HCT116 (cell line): Measurements from ENCODE around the gene TCF19. TPM values are rescaled to one million over a fixed set of nuclear protein-coding genes. Genes with fewer than 3 reads are reported as not detected.

Experiments
- ATAC-seq: fragments of 200-7000 bp; cut with Tn5 transposase; 2 replicates; pipeline ENCODE4 v1.9.1; 2020; ENCODE audit warnings: mild to moderate bottlenecking, moderate library complexity
- BruUV-seq: library from RNA; stranded (reverse); fragments of 400-500 nt; replicated peaks from 2 replicates; lab custom pipeline; 2021; lab: Mats Ljungman, UMichigan
- CTCF ChIA-PET: fragments of 300-600 bp; sonication (Branson Sonifier 250); formaldehyde crosslinking; loops from one replicate; lab custom pipeline; 2021; ENCODE audit warnings: antibody characterized with exemption; lab: Charles Lee
- POLR2A ChIA-PET: fragments of 300-600, 350-600 bp; sonication (Branson Sonifier 250); formaldehyde crosslinking; loops from one replicate; lab custom pipeline; 2021; ENCODE audit warnings: antibody characterized with exemption; lab: Charles Lee
- RAD21 ChIA-PET, 2 experiments: fragments of 300-600 bp; sonication (Branson Sonifier 250); formaldehyde crosslinking; loops; one replicate each; lab custom pipeline; 2023; ENCODE audit warnings: low total read pairs in 2 of 2; ENCODE audit not compliant: uncharacterized antibody in 2 of 2, unreplicated experiment in 2 of 2, low non-redundant PET in 1 of 2; lab: Charles Lee
- DNase-seq: peaks from one replicate; pipeline ENCODE4 v3.0.0-alpha.2; 2010; ENCODE audit warnings: low read depth, low spot score
- H2AFZ ChIP-seq: fragments of 200-600 bp; shearing (Covaris generic), sonication (generic); 2 replicates; pipeline ENCODE4 v1.6.1; 2017; ENCODE audit warnings: low read depth, mixed run types, mixed read lengths, antibody characterized with exemption, low read length; ENCODE audit not compliant: poor library complexity, severe bottlenecking
- H3K27ac ChIP-seq: 2 replicates; pipeline ENCODE4 v1.5.1; 2012; ENCODE audit warnings: low read depth, low read length
- H3K27me3 ChIP-seq: fragments of 200-600 bp; sonication (generic); 2 replicates; pipeline ENCODE4 v1.6.1; 2016; ENCODE audit warnings: mixed run types, low read length, mixed read lengths; ENCODE audit not compliant: insufficient read depth
- H3K36me3 ChIP-seq, 2 experiments: fragments of 200-500 bp in 1 of 2; fragments of 200-600 bp in 1 of 2; sonication (Bioruptor generic) in 1 of 2; sonication (generic) in 1 of 2; 2 replicates each; pipeline versions ENCODE4 v1.5.1 to v1.6.1; 2014 to 2016; ENCODE audit warnings: low read length in 2 of 2, inconsistent platforms in 1 of 2, mixed read lengths in 1 of 2, mixed run types in 1 of 2; ENCODE audit not compliant: insufficient read depth in 2 of 2, control insufficient read depth in 1 of 2
- H3K4me1 ChIP-seq, 2 experiments: fragments of 200-600 bp in 1 of 2; sonication (generic) in 1 of 2; 2 replicates each; pipeline versions ENCODE4 v1.5.1 to v1.6.1; 2012 to 2017; ENCODE audit warnings: low read length in 2 of 2, inconsistent platforms in 1 of 2, mild to moderate bottlenecking in 1 of 2, mixed read lengths in 1 of 2, mixed run types in 1 of 2, moderate library complexity in 1 of 2; ENCODE audit not compliant: insufficient read depth in 2 of 2, control insufficient read depth in 1 of 2
- H3K4me2 ChIP-seq: fragments of 200-600 bp; sonication (generic); 2 replicates; pipeline ENCODE4 v1.6.1; 2017; ENCODE audit warnings: mixed run types, low read length, mixed read lengths
- H3K4me3 ChIP-seq, 2 experiments: fragments of 200-600 bp in 1 of 2; sonication (generic) in 1 of 2; replicated peaks in 1 of 2; 2 replicates each; pipeline ENCODE4 v1.5.1; 2011 to 2016; ENCODE audit warnings: low read length in 2 of 2, control low read depth in 1 of 2, low read depth in 1 of 2, mild to moderate bottlenecking in 1 of 2, mixed read lengths in 1 of 2, mixed run types in 1 of 2
- H3K79me2 ChIP-seq: fragments of 200-600 bp; sonication (generic); 2 replicates; pipeline ENCODE4 v1.6.1; 2017; ENCODE audit warnings: mild to moderate bottlenecking, mixed run types, low read length, moderate library complexity, mixed read lengths; ENCODE audit not compliant: insufficient read depth
- H3K9ac ChIP-seq: fragments of 200-600 bp; sonication (generic); 2 replicates; pipeline ENCODE4 v1.6.1; 2016; ENCODE audit warnings: low read length, mixed read lengths
- H3K9me2 ChIP-seq: fragments of 200-600 bp; sonication (generic), shearing (Covaris generic); 2 replicates; pipeline ENCODE4 v1.6.1; 2017; ENCODE audit warnings: mixed run types, mild to moderate bottlenecking, moderate library complexity; ENCODE audit not compliant: insufficient read depth
- H3K9me3 ChIP-seq, 2 experiments: fragments of 200-500 bp in 1 of 2; fragments of 200-600 bp in 1 of 2; sonication (Bioruptor generic) in 1 of 2; sonication (generic) in 1 of 2; 2 replicates each; pipeline ENCODE4 v1.6.1; 2014 to 2017; ENCODE audit warnings: low read length in 2 of 2, mixed read lengths in 2 of 2, inconsistent platforms in 1 of 2, low read depth in 1 of 2, mild to moderate bottlenecking in 1 of 2, mixed run types in 1 of 2, moderate library complexity in 1 of 2; ENCODE audit not compliant: control insufficient read depth in 1 of 2, insufficient read depth in 1 of 2
- H4K20me1 ChIP-seq: fragments of 200-600 bp; sonication (generic), shearing (Covaris generic); 2 replicates; pipeline ENCODE4 v1.6.1; 2017; ENCODE audit warnings: mixed run types, mild to moderate bottlenecking, moderate library complexity; ENCODE audit not compliant: insufficient read depth
- ATF3 ChIP-seq: IDR thresholded peaks from 2 replicates; pipeline ENCODE4 v1.6.1; 2012
- CEBPB ChIP-seq: IDR thresholded peaks from 2 replicates; pipeline ENCODE4 v1.6.1; 2012; ENCODE audit warnings: low read depth
- CTCF ChIP-seq, 3 experiments: fragments of 200-600 bp in 1 of 3; sonication (generic) in 1 of 3; IDR thresholded peaks in 2 of 3; conservative IDR thresholded peaks in 1 of 3; 2 replicates each; pipeline ENCODE4 v1.5.1; 2012 to 2017; ENCODE audit warnings: low read depth in 2 of 3, low read length in 2 of 3, antibody characterized with exemption in 1 of 3, borderline replicate concordance in 1 of 3, control low read depth in 1 of 3, mild to moderate bottlenecking in 1 of 3, mixed read lengths in 1 of 3, mixed run types in 1 of 3, moderate library complexity in 1 of 3; ENCODE audit not compliant: insufficient read depth in 1 of 3
- EGR1 ChIP-seq: IDR thresholded peaks from 2 replicates; pipeline ENCODE4 v1.6.1; 2012; ENCODE audit warnings: low read depth
- EZH2 ChIP-seq: fragments of 200-600 bp; sonication (generic); IDR thresholded peaks from 2 replicates; pipeline ENCODE4 v1.6.1; 2017; ENCODE audit warnings: antibody characterized with exemption, mixed run types
- FOSL1 ChIP-seq: IDR thresholded peaks from 2 replicates; pipeline ENCODE4 v1.6.1; 2012; ENCODE audit warnings: low read depth
- JUND ChIP-seq: IDR thresholded peaks from 2 replicates; pipeline ENCODE4 v1.6.1; 2012
- MAX ChIP-seq: IDR thresholded peaks from 2 replicates; pipeline ENCODE4 v1.6.1; 2012
- POLR2A ChIP-seq: IDR thresholded peaks from 2 replicates; pipeline ENCODE4 v1.7.0; 2011; ENCODE audit warnings: borderline replicate concordance; ENCODE audit not compliant: insufficient read depth, insufficient read length; ENCODE audit errors: extremely low read depth
- POLR2AphosphoS5 ChIP-seq: IDR thresholded peaks from 2 replicates; pipeline ENCODE4 v1.6.1; 2011; ENCODE audit warnings: mild to moderate bottlenecking, low read depth, low read length, moderate library complexity
- RAD21 ChIP-seq: IDR thresholded peaks from 2 replicates; pipeline ENCODE4 v1.6.1; 2012; ENCODE audit warnings: low read depth, mild to moderate bottlenecking
- REST ChIP-seq: IDR thresholded peaks from 2 replicates; pipeline ENCODE4 v1.6.1; 2012; ENCODE audit warnings: low read depth
- SRF ChIP-seq: IDR thresholded peaks from 2 replicates; pipeline ENCODE4 v1.6.1; 2012; ENCODE audit warnings: low read depth
- ZBTB33 ChIP-seq: IDR thresholded peaks from 2 replicates; pipeline ENCODE4 v1.6.1; 2011; ENCODE audit warnings: mild to moderate bottlenecking, low read length, moderate library complexity; ENCODE audit not compliant: insufficient replicate concordance; ENCODE audit errors: extremely low read depth
- ZNF274 ChIP-seq: fragments of 200-500 bp; sonication (Bioruptor generic); IDR thresholded peaks from 2 replicates; pipeline ENCODE4 v1.6.1; 2014; ENCODE audit warnings: mild to moderate bottlenecking, low read depth, low read length, inconsistent platforms
- intact Hi-C: fragments of 100-400 bp; cut with micrococcal nuclease; formaldehyde crosslinking; loops from 2 replicates; pipeline ENCODE4 v1.10.0; 2022
- total RNA-seq: library from RNA; stranded (reverse); gene quantifications from one replicate; pipeline ENCODE4 v1.2.1, GENCODE V29; 2021; ENCODE audit not compliant: unreplicated experiment

Gene TCF19
- total RNA-seq, 1 experiment from 2014 or later, result 15.4 TPM

GRCh38 chr6:31178143-31179041 is 20.0 kb downstream of the TCF19 start:
- no TSS peak for BruUV-seq
- ChIA-PET CTCF (no interaction called here), RAD21 (no interaction called here)
- H3K4me3 ChIP-seq, result no peak overlapping the region
- TF ChIP-seq SRF (no peak), ZBTB33 (no peak), CEBPB (no peak), EGR1 (no peak), CTCF (IDR thresholded peaks at IDR 0.05 in 2 of 3, conservative IDR thresholded peaks at IDR 0.05 in 1 of 3; ENCODE audit: borderline replicate concordance in 1 of 3, insufficient read depth in 1 of 3, low read depth in 2 of 3, low read length in 2 of 3) (no peak), FOSL1 (no peak), MAX (no peak), REST (no peak), ZNF274 (no peak), EZH2 (no peak), RAD21 (no peak), JUND (no peak), POLR2A (no peak), ATF3 (no peak), POLR2AphosphoS5 (no peak)
- TF ChIP-seq, all 23 proteins: peak for 0
- ATAC-seq (no peak), DNase-seq (no peak)
- no peak overlapping the region for H3K9ac ChIP-seq
- no peaks in the 10 kb centered on the region for H3K36me3 ChIP-seq
- no peaks in the 10 kb centered on the region for H3K27me3 ChIP-seq
- no peaks in the 10 kb centered on the region for H3K9me2 ChIP-seq
- intact Hi-C loops, result no loop called here
- no peak overlapping the region for H2AFZ ChIP-seq
- H4K20me1 ChIP-seq, result no peaks in the 10 kb centered on the region
- H3K27ac ChIP-seq, result no peak overlapping the region
- no peak overlapping the region for H3K4me2 ChIP-seq
- POLR2A ChIA-PET, result no interaction called here
- peaks cover 0 to 10% of the 10 kb centered on the region in 2 experiments; a peak in 3 of 4 replicates for H3K4me1 ChIP-seq
- no peaks in the 10 kb centered on the region for H3K9me3 ChIP-seq
- H3K79me2 ChIP-seq, result no peaks in the 10 kb centered on the region
